ENCODE results near the gene NR4A1. TPM values are rescaled to one million over a fixed set of nuclear protein-coding genes. Genes with fewer than 3 reads are reported as not detected.
A peak's percentile ranks its signal among the peaks of the same experiment; 100 is the strongest.

NR4A1 gene
- total RNA-seq, 2 donors from 2014 or later: 150 to 238 TPM

- H3K4me1 ChIP-seq: peaks cover 0 to 73% of the 10 kb centered on the region in 2 donors
- H3K27ac ChIP-seq: peak overlapping the region; percentile 94 to 99
- no peaks in the 10 kb centered on the region for H3K9me3 ChIP-seq
- no peaks in the 10 kb centered on the region for H3K27me3 ChIP-seq
- no peak overlapping the region for H3K4me3 ChIP-seq
- no peaks in the 10 kb centered on the region for H3K36me3 ChIP-seq
- no peak for DNase-seq (ENCODE audit: low spot score)
- TF ChIP-seq CTCF (IDR thresholded peaks at IDR 0.05): no peak
Measured at GRCh38 chr12:52035926-52036325, 15.3 kb upstream of the NR4A1 start.

GRCh38 chr12:52036587-52037171 is 14.6 kb upstream of the NR4A1 start:
- peaks cover 0 to 76% of the 10 kb centered on the region in 2 donors for H3K4me1 ChIP-seq
- peak overlapping the region; percentile 94 to 99 for H3K27ac ChIP-seq
- H3K4me3 ChIP-seq: peak overlapping the region; percentile 81 to 86
- no peaks in the 10 kb centered on the region for H3K9me3 ChIP-seq
- DNase-seq (ENCODE audit: low spot score): peak; percentile 94
- H3K36me3 ChIP-seq: no peaks in the 10 kb centered on the region
- no peaks in the 10 kb centered on the region for H3K27me3 ChIP-seq
- TF ChIP-seq CTCF (IDR thresholded peaks at IDR 0.05): no peak

- TF ChIP-seq CTCF (IDR thresholded peaks at IDR 0.05): peak in 1 of 2 donors; percentile 9
- H3K4me1 ChIP-seq: peaks cover 0 to 77% of the 10 kb centered on the region in 2 donors
- H3K9me3 ChIP-seq: no peaks in the 10 kb centered on the region
- peak overlapping the region; percentile 94 to 99 for H3K27ac ChIP-seq
- H3K36me3 ChIP-seq: no peaks in the 10 kb centered on the region
- H3K27me3 ChIP-seq: no peaks in the 10 kb centered on the region
- peak overlapping the region; percentile 81 to 86 for H3K4me3 ChIP-seq
- DNase-seq (ENCODE audit: low spot score): no peak
Measured at GRCh38 chr12:52037248-52037861, 13.9 kb upstream of the NR4A1 start.

GRCh38 chr12:52038447-52038846 is 12.8 kb upstream of the NR4A1 start:
- no peaks in the 10 kb centered on the region for H3K36me3 ChIP-seq
- peak overlapping the region; percentile 81 to 86 for H3K4me3 ChIP-seq
- no peak for DNase-seq (ENCODE audit: low spot score)
- no peaks in the 10 kb centered on the region for H3K27me3 ChIP-seq
- peak overlapping the region; percentile 94 to 99 for H3K27ac ChIP-seq
- no peak for TF ChIP-seq CTCF (IDR thresholded peaks at IDR 0.05)
- no peaks in the 10 kb centered on the region for H3K9me3 ChIP-seq
- peaks cover 0 to 81% of the 10 kb centered on the region in 2 donors for H3K4me1 ChIP-seq

GRCh38 chr12:52041035-52041434 is 10.2 kb upstream of the NR4A1 start:
- TF ChIP-seq CTCF (IDR thresholded peaks at IDR 0.05): no peak
- no peak overlapping the region for H3K4me3 ChIP-seq
- peak overlapping the region; percentile 94 to 99 for H3K27ac ChIP-seq
- H3K9me3 ChIP-seq: no peaks in the 10 kb centered on the region
- DNase-seq (ENCODE audit: low spot score): no peak
- H3K4me1 ChIP-seq: peaks cover 0 to 88% of the 10 kb centered on the region in 2 donors
- H3K36me3 ChIP-seq: no peaks in the 10 kb centered on the region
- no peaks in the 10 kb centered on the region for H3K27me3 ChIP-seq
